Epithelial cell of prostate (primary cell): ENCODE measurements around the gene ALAS2.
A peak's percentile ranks its signal among the peaks of the same experiment; 100 is the strongest.
"Not testable (repeated sequence)": the region's sequence is repeated elsewhere in the genome, so short reads cannot be mapped to it uniquely, and the experiment has no call there.

Source experiments
- DNase-seq: peaks from one replicate; pipeline ENCODE4 v3.0.0-alpha.2; 2011; ENCODE audit warnings: low read depth, low spot score
- H3K27ac ChIP-seq: fragments of 450-650 bp; 2 replicates; pipeline ENCODE4 v1.5.1; 2017; ENCODE audit warnings: mild to moderate bottlenecking

The ALAS2 gene, protein sequence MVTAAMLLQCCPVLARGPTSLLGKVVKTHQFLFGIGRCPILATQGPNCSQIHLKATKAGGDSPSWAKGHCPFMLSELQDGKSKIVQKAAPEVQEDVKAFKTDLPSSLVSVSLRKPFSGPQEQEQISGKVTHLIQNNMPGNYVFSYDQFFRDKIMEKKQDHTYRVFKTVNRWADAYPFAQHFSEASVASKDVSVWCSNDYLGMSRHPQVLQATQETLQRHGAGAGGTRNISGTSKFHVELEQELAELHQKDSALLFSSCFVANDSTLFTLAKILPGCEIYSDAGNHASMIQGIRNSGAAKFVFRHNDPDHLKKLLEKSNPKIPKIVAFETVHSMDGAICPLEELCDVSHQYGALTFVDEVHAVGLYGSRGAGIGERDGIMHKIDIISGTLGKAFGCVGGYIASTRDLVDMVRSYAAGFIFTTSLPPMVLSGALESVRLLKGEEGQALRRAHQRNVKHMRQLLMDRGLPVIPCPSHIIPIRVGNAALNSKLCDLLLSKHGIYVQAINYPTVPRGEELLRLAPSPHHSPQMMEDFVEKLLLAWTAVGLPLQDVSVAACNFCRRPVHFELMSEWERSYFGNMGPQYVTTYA

DNA sequence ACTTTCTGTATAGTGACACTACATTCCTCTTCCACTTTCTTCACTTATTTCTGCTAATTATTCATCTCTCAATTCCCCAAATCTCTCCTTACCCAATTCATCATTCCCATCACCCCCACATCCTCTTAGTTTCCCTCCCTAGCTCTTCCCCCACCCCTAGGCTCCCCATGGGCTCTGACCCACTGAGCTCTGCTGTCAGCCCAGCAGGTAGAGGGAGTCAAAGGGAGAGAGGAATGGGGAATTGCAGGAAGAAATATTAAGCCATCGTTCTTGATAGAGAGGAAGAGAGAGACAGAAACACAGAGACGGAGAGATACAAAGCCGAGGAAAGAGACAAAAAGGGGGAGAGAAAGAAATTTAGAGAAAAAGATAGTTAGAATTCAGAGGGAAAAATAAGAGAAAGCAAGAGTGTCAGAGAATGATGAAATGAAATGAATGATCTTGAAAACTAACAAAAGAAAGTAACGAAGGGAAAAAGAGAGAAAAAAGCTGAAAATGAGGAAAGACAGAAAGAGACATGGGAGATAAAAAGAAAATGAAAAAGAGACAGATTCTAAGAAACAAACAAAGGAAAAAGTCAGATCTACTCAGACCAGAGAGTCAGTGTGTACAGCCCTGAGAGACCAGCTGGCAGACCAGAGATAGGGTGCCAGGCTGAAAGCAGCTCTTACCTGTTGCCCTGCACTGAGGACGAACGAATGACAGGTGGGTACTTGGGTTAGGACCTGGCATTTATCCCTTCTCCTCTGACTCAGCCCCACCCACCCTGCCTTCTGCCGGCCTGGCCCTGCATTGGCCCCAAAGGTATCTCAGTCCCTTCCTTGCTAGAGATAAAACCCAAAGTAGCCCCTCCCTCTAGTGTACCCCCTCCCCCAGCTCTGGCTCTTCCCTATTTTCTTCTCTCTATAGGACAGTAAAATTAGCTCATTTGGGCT, at the start of gene ALAS2:
Gene ALAS2 (minus strand): TSS at position 707 of the 935 bp plus-strand sequence. CDS start 4,977 bp downstream, outside the sequence.
- no peak for DNase-seq
- H3K27ac ChIP-seq: no peak within 1 kb of the TSS

DNA sequence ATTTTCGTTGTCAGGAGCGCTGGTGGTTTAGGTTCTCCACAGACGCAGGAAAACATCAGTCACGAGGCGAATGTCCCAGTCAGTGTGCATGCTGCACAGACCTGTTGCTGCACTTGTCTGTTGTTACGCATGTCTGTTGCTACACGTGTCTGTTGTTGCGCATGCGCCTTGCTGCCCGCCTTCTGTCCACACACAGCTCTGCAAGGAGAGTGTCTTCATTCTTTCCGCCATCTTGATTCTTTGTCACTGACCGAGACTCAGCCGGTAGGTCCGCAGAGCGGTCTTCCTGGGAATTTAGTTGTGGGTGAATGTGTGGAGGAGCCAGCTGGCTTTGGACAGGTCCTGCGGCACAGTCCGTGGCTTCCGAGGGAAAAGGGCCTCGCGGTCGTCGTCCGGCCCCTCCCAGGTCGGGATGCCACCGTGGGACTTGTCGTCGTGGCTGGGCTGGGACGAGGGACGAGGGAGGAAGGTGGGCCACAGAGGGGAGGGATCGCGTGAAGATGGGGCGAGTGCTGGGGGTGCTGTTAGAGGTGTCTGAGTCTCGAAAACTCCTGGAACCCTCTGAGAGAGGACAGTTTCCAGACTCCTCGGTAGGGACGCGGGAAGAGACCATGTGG, 44.2 kb upstream of the ALAS2 start, which contains the start of gene PAGE2B:
Gene PAGE2B (plus strand): TSS at position 180 of the 617 bp plus-strand sequence. CDS start 1,012 bp downstream, outside the sequence.
- DNase-seq: no peak
- no peak within 1 kb of the TSS for H3K27ac ChIP-seq

DNA sequence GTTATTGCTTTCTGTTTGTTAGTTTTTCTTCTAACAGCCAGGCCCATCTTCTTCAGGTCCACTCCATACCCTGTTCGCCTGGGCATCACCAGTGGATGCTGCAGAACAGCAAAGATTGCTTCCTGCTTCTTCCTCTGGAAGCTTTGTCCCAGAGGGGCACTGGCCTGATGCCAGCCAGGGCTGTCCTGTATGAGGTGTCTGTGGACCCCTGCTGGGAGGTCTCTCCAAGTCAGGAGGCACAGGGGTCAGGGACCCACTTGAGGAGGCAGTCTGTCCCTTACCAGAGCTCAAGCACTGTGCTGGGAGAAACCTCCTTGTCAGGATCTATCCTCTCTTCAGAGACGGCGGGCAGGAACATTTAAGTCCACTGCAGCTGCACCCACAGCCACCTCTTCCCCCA, 41.5 kb upstream of the ALAS2 start:
- H3K27ac ChIP-seq: no peak overlapping the region
- DNase-seq: no peak

DNA sequence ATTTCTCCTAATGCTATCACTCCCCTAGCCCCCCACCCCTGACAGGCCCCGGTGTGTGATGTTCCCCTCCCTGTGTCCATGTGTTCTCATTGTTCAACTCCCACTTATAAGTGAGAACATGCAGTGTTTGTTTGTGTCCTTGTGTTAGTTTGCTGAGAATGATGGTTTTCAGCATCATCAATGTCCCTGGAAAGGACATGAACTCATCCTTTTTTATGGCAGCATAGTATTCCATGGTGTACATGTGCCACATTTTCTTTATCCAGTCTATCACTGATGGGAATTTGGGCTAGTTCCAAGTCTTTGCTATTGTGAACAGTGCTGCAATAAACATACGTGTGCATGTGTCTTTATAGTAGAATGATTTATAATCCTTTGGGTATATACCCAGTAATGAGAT, 36.4 kb upstream of the ALAS2 start:
- not testable (repeated sequence) for DNase-seq, H3K27ac ChIP-seq

DNA sequence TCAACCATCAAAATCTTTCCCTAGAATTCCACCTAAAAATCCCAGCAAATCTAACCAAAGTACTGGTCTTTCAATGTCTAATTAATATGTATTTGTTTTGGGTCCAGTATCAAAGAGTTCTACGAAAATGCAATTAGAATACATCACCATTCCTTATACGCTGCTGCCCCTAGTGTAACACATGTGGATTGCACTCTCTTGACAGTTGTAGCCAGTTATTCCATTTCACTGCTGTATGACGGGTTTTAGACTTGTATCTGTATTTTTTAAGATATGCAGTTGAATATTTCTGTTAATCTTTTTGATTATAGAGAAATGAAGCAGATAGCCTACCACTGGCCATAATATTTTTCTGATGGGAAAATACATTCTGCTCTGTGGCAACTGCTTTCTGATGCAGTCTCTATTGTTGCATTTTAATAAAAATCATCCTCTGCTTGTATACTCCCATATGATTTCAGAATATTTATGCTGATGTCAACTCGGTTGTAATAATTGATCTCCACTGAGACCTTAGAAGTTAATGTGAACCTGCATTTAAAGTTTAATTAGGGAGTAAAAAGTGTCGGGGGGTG, 27.0 kb upstream of the ALAS2 start:
- H3K27ac ChIP-seq: no peak overlapping the region
- no peak for DNase-seq

DNA sequence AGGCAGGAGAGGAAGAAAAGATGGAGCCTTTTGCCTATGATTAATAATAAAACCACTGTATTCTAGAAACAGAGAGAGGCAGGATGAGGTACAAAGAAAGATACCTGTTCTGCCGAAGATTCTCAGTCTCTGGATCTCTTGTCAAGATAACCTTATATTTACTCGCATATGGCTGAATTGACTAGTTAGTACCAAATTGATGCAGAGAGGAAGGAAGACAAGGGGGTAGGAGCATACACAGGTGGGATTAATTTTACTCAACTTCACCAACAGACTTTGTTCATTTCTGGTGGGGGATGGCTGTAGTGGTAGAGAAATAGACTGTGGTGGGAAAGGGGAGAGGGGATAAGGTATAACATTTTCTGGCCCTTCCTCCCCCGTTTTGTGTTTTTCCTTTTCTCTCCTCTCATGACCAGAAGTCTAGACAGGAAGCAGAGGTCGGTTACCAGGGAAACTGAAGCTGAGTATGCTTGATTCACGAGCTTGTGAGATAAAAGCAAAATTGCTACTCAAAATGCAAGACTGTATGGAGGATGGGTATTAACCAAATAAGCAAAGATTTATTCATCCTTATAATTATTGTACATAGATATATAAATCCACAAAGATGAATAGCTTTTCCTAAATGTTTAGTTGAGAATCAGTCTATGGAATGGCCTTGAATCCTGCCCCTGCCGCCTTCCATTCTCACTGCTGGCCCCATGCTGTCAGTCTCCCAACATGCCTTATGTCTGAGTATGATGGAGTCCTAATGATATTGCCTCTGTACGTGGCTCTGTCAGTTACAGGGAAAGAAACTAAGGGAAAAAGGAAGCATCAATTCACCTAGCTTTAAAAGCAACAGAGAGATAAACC, 26.3 kb upstream of the ALAS2 start:
- no peak for DNase-seq
- H3K27ac ChIP-seq: no peak overlapping the region

DNA sequence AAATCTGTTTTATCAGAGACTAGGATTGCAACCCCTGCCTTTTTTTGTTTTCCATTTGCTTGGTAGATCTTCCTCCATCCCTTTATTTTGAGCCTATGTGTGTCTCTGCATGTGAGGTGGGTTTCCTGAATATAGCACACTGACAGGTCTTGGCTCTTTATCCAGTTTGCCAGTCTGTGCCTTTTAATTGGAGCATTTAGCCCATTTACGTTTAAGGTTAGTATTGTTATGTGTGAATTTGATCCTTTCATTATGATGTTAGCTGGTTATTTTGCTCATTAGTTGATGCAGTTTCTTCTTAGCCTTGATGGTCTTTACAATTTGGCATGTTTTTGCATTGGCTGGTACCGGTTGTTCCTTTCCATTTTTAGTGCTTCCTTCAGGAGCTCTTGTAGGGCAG, 19.8 kb upstream of the ALAS2 start:
- not testable (repeated sequence) for H3K27ac ChIP-seq, DNase-seq

DNA sequence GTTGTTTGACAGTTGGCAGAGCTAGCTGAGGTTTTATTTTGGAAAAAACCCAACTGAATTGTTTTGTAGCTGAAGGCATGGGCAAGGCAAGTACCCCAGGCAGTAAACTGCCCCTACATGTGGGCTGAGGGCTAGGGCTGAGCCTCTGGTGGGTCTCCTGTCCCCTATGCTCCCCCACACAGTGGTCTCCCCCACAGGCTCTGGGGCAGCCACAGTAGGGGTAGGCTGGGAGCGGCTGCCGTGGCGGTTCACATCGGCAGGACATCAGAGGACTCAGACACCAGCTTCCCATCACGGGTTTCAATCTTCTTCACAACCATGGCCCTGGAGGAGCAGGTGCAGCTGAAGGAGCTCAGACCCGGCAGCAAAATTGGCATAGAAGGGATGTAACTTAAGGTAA, 10.7 kb upstream of the ALAS2 start:
- no peak for DNase-seq
- H3K27ac ChIP-seq: no peak overlapping the region

DNA sequence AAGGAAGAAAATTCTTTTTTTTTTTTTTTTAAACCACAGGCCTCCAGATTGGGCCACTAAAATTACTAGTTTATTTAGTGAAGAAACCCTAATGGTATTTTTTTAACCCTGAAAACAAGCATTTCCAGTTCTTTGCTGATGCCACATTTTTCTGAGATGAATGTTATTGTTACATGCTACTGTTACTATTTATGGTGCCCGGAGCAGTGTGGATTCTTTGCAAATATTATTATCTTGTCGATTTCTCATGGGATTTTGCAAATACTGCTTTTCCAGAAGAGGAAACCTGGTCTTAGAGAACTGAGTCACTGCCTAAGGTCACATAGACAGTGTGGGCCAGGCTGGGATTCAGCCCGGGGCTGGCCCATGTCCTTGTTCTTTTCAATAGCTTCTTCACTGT, 8.7 kb upstream of the ALAS2 start:
- no peak for DNase-seq
- no peak overlapping the region for H3K27ac ChIP-seq

DNA sequence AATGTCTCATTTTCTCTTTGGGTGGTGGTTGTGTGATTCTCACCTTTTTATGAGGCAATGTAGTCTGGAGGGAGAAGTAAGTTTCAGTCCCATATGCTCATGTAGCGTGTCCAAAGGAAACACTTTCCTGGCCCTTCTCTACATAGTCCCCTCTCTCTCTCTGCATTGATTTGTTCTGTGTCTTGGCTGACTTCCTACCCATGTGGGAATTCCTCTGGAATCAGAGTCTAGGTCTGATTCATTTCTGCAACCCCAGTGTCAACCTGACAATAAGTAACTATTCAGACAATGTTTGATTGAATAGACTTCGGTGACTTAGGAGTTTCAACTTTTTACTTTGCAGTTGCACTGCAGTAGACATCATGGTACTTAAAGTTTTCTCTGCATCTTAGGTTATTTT, 2.7 kb upstream of the ALAS2 start:
- DNase-seq: no peak
- H3K27ac ChIP-seq: no peak overlapping the region

DNA sequence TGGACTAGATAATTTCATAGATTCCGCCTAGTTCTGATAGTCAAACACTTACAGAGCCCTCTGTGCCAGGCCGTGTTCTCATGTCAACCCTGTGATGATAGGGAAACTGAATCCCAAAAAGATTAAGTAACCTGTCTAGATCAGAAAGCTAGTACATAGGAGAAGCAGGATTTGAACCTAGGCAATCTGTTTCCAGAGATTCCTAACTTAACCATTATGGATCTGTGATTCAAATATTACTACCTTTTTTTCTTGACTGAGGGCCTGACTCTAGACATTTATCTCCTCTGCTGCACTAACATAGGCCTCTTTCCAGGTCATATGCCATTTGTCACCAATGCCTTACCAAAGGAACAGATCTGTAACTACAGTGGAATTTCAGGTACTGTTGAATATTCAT, 1.5 kb downstream of the ALAS2 start:
- no peak for DNase-seq
- no peak overlapping the region for H3K27ac ChIP-seq

DNA sequence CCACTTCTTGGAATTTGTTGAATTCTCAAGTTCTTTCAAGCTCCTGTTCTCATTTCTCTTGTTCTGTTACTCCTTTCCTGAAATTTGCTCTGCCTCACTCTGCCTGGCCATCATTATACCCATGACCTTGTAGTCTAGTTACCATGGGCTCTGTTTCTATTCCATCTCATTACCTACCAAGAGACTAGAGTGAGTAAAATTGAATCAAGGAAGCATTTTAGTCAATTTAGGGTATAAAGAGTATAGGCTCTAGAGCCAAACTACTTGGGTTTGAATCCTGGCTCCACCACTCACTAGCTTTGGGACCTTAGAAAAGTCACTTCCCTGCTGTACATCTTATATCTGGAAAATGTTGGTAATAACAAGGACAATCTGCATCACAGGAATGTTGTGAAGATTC, 2.2 kb downstream of the ALAS2 start:
- no peak for DNase-seq
- no peak overlapping the region for H3K27ac ChIP-seq

DNA sequence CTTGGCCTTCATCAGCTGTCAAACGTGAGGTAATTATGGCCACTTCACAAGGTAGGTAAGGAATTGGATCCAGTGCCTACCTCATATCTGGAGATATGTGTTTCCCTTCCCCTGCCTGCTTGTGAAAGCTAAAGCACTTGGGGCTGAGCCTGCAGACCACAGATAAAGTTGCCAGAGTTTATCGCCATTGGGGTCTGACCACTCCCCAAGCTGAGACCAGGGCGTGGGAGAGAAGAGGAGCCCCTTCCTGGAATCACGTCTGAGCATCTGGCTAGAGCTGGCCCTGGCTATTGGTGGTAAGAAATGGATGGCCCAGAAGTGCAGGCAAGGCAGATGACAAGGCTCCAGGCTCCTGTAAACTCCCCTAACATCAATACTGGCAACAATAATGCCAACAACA, 2.7 kb downstream of the ALAS2 start:
- no peak overlapping the region for H3K27ac ChIP-seq
- DNase-seq: no peak

DNA sequence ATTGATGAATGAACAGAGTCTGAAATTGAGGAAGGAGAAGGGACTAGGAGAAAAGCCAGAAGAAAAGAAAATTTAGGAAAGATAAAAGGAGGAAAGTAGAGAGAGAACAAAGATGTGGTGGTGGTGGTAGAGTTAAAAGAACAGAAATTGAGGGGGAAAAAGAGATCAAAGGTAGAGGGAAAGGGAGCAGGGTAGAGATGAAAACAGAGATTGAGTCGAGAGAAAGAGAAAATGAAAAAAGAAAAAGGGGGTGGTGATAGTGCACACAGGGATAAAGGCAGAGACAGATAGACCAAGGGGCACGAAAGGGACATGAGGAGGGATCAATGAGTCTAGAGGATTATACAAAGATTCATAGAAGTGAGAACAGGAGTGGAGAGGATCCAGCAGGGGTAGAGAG, 3.9 kb downstream of the ALAS2 start:
- no peak for DNase-seq
- no peak overlapping the region for H3K27ac ChIP-seq

DNA sequence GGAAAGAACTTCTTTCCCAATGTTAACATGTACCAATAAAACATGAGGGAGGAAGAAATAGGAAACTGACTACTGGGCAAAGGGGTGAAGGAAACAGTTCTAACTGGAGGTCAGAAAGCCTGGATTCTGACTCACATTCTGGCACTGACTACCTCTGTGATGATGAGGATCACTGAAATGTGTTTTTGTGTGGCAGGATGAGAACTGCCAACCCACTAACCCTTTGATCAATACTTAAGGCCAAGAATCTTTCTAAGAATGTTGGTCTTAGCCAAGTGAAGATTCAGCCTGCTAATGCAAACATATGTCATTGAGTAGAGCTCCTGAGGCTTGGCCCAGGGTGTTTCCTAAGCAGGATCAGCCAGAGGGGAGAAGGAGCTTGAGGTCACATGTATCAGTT, 4.6 kb downstream of the ALAS2 start:
- no peak overlapping the region for H3K27ac ChIP-seq
- no peak for DNase-seq

DNA sequence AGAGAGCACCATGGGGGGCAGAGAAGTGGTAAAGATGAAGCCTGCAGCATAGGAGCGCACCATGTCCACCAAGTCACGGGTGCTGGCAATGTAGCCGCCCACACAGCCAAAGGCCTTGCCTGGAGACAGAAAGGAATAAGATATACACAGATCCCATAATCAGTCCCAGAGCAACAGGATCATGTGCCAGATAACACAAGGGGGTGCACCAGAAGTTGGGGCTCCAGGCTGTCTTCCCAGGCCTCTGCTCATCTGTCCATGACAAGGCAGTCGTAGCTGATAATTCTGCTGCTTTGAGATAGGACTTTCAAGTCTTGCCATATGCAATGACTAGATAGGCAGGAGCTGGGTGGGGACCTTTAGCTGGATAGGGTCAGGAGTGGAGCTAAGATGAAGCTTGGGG, 15.9 kb downstream of the ALAS2 start:
- no peak overlapping the region for H3K27ac ChIP-seq
- DNase-seq: no peak

DNA sequence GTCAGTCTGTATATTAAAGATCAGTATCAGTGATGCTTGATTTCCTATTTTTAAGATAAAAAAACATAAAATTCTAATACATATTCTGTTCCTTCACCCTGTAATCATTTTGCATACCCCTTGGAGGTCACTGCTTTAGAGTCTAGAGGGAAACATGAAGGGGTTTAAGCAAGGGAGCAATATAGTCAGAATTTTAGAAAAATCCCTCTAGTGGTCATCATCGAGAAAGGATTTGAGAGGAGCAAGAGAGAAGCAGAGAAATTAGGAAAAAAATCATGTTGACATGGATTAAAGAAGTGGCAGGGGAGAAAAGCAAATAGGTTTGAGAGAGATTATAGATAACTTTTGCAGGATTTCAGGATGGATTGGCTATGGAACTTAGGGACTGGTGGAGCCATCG, 19.5 kb downstream of the ALAS2 start:
- DNase-seq: no peak
- H3K27ac ChIP-seq: no peak overlapping the region

DNA sequence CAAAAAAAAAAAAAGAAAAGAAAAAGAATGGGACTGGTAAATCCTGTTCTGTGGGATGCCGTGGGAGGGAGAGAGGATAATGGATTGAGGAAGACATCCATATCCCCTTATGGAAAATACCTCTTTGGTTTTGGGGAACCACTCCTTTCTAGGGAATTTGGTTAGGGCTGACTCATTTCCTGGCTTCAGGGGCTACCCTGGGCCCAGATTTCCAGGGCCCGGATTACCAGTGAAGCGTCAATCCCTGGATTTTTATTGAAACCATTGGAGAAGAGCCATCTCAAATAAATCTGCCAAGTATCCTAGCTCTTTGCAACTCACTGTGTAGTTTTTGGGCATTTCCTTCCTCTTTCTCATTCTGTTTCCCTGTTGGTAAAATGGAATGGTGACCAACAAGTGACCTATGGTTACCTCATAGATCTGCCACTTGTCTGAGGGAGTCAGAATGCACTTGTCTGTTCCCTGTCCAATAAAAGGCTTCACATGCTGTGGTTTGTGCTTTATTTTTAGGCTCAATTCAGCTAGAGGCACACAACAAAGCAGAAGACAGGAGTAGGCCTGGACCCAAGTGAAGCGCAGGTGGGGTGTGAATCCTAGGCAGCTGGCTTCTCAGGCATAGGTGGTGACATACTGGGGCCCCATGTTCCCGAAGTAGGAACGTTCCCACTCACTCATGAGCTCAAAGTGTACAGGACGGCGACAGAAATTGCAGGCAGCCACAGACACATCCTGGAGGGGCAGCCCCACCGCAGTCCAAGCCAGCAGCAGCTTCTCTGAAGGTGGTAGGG, 22.0 kb downstream of the ALAS2 start:
- H3K27ac ChIP-seq: peak overlapping the region; percentile 94
- no peak for DNase-seq
